HG03354 (cell line): Measurements from ENCODE around the gene SSMEM1.
"Not testable (repeated sequence)": the region's sequence is repeated elsewhere in the genome, so short reads cannot be mapped to it uniquely, and the experiment has no call there.

ENCODE experiments used
- ATAC-seq: cut with Tn5 transposase; IDR thresholded peaks from one replicate; pipeline ENCODE4 v1.9.1; 2021; ENCODE audit warnings: mild to moderate bottlenecking; ENCODE audit not compliant: unreplicated experiment, poor library complexity, severe bottlenecking

Gene SSMEM1

GRCh38 chr7:130207642-130208041, at the start of gene SSMEM1:
SSMEM1 (plus strand) TSS chr7:130207860; CDS start chr7:130207911, 51 bp downstream.
- ATAC-seq = no peak

DNA sequence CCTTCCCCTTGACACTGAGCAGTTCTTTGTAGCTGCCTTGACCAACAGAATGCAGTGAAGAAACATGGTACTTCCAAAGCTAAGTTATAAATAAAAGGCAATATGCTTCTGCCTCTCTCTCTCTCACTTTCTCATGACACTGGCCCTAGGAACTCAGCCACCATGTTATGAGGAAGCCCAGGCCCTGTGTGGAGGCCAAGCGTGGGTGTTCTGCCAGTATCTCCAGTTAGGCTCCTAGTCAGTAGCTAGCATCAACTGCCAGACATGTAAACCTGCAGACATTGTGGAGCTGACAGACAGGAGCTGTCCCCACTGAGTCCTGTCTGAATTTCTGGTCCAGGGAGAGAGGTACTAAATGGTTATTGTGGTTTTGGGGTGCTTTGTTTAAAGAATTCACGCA, 47.6 kb upstream of the SSMEM1 start:
- no peak for ATAC-seq

DNA sequence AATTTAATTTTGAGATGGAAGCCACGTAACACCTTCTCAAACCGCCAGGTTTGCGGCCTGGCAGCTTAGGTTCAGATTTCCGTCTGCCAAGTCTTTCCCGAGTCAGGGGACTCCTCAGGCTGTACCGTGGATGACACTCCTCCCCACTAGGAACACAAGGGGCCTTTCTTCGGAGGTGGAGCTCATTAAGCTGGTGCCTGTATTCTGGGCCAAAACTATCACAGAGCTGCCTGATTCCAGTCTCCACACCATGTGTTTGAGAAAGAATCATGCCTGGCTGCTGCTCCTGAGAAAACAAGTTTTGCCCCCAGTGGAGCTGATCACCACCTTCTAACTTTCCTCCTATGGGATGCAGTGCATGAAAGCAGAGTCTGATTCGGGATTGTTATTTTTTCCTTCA, 47.2 kb upstream of the SSMEM1 start:
- no peak for ATAC-seq

GRCh38 chr7:130162196-130162595, 45.5 kb upstream of the SSMEM1 start:
- ATAC-seq = no peak

GRCh38 chr7:130174237-130174959, 33.3 kb upstream of the SSMEM1 start:
- ATAC-seq = no peak

DNA sequence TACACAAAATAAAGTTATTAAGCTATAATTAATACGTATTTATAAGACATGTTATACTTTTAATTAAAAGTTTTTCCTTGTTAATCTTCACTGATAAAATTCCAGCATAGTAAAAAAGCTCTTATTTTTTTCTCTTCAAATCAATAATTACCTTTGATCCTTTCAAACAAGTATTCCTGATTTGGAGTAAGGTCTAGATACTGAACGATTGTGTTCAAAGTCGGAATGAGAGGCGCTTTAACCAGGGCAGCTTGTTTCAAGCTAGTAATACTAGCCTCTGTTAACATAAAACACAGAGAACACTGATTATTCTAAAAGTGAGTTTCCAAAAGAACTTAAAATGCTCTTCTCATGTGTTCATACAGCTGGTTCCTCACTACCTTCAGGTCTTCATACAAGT, 29.4 kb upstream of the SSMEM1 start:
- ATAC-seq = no peak

- ATAC-seq = no peak
These were observed 28.0 kb upstream of the SSMEM1 start for GRCh38 chr7:130179631-130180030.

DNA sequence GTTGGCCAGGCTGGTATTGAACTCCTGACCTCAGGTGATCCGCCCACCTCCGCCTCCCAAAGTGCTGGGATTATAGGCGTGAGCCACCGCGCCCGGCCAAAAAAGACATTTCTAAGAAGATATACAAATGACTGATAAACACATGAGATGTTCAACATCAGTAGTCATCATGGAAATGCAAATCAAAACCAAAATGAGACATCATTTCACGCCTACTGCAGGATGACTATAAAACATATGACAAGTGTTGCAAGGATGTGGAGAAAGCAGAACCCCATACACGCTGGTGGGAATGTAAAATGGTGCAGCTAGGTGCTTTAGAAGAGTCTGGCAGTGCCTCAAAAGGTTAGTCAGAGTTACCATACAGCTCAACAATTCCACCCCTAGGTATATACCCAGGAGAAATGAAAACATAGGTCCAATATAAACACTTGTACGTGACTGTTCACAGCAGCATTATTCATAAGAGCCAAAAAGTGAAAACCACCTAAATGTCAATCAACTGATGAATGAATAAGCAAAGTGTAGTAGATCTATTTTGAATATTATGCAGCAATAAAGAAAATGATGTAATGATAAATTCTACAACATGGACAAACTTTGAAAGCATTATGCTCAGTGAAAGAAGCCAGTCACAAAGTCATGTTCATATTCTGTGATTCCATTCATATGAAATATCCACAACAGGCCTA, 26.9 kb upstream of the SSMEM1 start:
- no peak for ATAC-seq

GRCh38 chr7:130181263-130181605, 26.4 kb upstream of the SSMEM1 start:
- ATAC-seq = no peak

DNA sequence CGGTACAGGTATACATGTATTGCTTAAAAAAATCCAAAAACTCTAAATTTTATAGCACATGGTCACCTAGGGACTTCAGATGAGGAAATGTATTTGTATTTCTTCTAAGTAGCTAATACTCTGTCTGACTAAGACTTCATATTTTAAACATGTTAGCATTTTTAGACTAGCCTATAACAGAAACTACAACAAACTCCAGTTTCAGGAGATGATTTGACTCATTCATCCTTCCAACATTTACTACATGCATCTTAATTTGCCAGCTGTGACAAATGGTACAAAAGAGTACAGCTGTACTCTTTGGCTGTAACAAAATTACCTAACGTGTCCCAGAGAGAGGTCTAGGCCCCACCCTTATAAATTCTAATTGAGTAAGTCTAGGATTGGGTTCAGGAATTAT, 24.7 kb upstream of the SSMEM1 start:
- ATAC-seq = peak; percentile 86

DNA sequence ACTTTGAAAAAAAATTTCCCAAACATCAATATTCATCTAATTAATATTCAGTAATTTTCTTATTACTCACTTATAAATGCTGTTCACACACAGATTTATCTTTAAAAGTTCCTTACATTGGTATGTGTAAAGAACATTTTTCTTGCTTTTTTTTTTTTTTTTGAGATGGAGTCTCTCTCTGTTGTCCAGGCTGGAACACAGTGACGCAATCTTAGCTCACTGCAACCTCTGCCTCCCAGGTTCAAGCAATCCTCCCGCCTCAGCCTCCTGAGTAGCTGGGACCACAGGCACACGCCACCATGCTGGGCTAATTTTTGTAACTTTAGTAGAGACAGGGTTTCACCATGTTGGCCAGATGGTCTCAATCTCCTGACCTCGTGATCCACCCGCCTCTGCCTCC, 23.3 kb upstream of the SSMEM1 start:
- ATAC-seq = not testable (repeated sequence)

GRCh38 chr7:130187360-130187759, 20.3 kb upstream of the SSMEM1 start:
- ATAC-seq = no peak

- no peak for ATAC-seq
These were observed 18.3 kb upstream of the SSMEM1 start for GRCh38 chr7:130189343-130189742.

GRCh38 chr7:130191791-130192190, 15.9 kb upstream of the SSMEM1 start:
- no peak for ATAC-seq

GRCh38 chr7:130195396-130195795, 12.3 kb upstream of the SSMEM1 start:
- no peak for ATAC-seq

DNA sequence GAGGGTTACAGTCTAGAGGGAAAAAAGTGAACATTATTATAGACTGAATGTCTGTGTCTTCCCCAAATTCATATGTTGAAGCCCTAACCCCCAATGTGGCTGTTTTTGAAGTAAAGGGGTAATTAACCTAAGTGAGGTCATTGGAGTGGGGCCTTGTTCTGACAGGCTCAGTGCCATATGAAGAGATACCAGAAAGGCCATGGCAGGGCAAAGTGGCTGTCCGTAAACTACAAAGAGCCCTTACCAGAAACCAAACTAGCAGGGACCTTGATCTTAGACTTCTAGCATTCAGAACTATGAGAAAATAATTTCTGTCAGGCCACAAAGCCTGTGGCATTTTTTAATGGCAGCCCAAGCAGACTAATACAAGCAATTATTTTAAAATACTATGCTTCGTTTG, 11.2 kb upstream of the SSMEM1 start:
- no peak for ATAC-seq

DNA sequence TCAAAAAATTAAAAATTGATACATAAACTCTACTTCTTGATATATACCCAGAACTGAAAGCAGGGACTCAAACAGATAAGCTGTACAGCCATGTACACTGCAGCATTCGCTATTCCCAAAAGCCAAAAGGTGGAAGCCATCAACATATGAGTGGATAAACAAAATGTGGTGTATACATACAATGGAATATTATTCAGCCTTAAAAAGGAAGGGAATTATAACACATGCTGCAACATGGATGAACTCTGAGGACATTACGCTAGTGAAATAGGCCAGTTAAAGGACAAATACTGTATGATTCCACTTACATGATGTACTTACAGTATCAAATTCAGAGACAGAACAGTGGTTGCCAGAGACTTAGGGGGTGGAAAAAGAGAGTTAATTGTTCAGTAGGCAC, 10.6 kb upstream of the SSMEM1 start:
- no peak for ATAC-seq

GRCh38 chr7:130201796-130202195, 5.9 kb upstream of the SSMEM1 start:
- ATAC-seq = no peak

DNA sequence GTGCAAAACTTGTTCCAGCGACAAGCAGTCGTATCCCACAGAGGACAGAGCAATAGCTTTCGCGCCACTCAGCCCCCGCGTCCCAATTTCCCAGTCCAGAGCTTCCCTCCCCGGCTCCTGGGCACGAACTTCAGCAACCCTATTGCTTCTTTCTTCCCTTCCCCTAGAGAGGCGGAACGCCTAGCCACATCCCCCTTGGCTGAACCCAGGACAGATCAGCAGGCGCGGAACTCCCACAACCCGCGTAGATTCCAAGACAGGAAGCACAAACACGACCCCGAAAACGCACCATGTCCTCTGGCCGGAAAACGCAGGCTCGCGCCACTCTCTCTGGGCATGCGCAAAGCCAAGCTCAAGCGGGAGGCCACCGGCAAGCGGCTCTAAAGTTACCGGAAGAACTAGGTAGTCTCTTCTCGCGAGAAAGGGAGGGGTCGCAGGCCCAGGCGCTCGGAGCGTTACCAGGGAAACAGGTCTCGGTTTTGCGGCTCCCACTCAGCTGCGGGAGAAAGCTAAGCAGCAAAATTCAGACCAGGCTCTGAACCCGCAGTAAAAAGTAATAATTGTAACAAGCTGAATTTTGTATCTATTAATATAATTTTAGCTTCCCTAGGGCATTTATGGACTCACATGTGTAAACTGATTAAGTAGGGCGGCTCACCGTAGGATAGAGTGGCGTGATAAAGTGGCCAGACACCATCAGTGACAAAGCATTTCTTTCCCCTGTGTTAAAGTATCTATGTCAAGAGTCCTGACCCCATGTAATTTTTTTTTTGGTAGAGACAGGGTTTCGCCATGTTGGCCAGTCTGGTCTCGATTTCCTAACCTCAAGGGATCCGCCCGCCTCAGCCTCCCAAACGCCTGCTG, 2.3 kb upstream of the SSMEM1 start, which contains the start of gene TMEM209:
TMEM209 (minus strand) TSS at position 323 of the 864 bp plus-strand sequence; CDS start at position 292, 31 bp downstream.
- ATAC-seq = peak; percentile 99

DNA sequence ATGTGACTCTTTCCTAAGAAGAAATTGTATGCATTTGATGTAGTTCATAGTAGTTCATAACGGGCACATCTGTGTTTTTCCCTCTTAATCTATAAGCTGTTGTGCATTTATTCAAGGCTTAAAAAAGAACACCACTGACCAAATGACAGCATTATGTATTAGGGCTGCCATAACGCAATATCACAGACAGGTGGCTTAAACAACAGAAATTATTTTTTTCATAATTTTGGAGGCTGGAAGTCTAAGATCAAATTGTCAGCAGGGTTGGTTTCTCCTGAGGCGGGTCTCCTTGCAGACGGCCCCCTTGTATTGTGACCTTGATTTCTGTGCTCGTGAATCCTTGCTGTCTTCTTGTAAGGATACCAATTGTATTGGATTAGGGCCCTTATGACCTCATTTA, 627 bp upstream of the SSMEM1 start:
- no peak for ATAC-seq

DNA sequence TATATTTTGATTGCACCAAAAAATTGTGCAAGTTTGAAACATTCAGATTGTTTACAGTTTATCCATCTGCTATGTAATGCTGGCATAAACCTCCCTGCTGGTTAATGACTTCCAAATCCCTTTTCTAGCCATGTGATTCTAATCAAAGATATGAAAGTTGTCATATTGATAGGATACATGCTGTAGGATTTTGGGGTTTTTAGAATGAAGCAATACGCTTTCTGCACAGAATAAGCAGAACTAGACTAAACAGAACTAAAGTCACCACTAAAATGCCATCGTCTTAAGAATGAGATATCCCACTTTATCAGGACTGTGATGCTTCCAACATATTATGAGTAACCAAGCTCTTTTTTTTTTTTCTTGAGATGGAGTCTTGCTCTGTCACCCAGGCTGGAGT, 856 bp downstream of the SSMEM1 start:
- ATAC-seq = no peak
